GM12891 (cell line): ENCODE measurements around the gene C11orf24.

Experiments used
- POLR2A ChIP-seq: IDR thresholded peaks from 2 replicates; pipeline ENCODE4 v1.6.1; 2011; ENCODE audit warnings: low read depth, low read length, control low read depth
- POLR2AphosphoS5 ChIP-seq: IDR thresholded peaks from 2 replicates; pipeline ENCODE4 v1.6.1; 2011; ENCODE audit warnings: low read depth, low read length, control low read depth
- SPI1 ChIP-seq: IDR thresholded peaks from 2 replicates; pipeline ENCODE4 v1.6.1; 2011; ENCODE audit warnings: low read depth, low read length, control low read depth
- TAF1 ChIP-seq: IDR thresholded peaks from 2 replicates; pipeline ENCODE4 v1.6.1; 2011; ENCODE audit warnings: low read depth, low read length, control low read depth

GRCh38 chr11:68312780-68313573, 41.2 kb upstream of the C11orf24 start:
- no peak for TF ChIP-seq POLR2A
- no peak for TF ChIP-seq POLR2AphosphoS5
- TF ChIP-seq SPI1, result no peak
- TF ChIP-seq TAF1, result no peak
